Measurements from ENCODE around the gene CASZ1.

DNA sequence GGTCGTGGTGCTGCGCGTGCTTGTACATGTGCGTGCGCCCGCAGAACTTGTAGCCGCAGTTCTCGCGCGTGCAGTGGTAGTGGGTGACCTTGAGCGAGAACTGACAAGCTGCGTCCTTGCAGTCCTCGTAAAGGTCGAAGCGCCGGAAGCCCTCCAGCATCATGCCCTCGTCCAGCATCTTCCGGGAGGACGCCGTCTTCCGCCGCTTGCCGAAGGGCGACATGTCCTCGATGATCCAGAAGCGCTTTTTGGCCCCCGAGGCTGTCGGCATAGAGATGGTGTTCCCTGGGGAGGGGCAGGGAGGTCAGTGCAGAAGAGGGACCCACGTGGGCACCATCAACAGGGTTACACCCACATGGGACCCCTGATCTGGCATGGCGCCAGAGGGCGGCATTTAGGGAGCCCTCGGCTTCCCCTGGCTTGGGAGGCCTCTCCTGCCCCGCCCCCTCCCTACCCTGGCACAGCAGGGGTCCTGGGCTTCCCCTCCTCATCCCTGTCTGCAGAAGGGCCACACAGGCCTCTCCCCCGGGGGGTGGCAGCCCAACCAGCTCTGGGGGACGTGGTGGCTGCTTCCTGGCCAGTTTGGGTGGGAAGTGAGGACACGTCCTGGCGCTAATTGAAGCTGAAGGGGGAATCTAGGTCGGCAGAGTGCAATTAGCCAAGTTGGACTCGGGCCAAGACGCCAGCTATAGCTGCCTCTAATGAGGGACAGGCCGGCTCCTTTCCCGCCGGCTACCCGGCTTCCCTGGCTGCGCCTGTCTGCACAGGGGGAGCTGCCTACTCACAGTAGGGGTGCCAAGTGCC is 156.5 kb downstream of the CASZ1 start:
- TF ChIP-seq CTCF (conservative IDR thresholded peaks at IDR 0.05 in 1 of 2, IDR thresholded peaks at IDR 0.05 in 1 of 2; ENCODE audit: low read depth in 1 of 2, low read length in 2 of 2), result no peak
- no peak for TF ChIP-seq EZH2 (IDR thresholded peaks at IDR 0.05; ENCODE audit: low read length, missing control alignments)
